Heart right ventricle (tissue), 16 donors: ENCODE measurements around the gene UTS2B. TPM values are rescaled to one million over a fixed set of nuclear protein-coding genes. Genes with fewer than 3 reads are reported as not detected.

Source experiments
- ATAC-seq, 8 donors: fragments of 200-7000 bp; cut with Tn5 transposase; one replicate each; pipeline ENCODE4 v1.9.1; 2020; ENCODE audit warnings: mild to moderate bottlenecking in 8 of 8, moderate library complexity in 8 of 8, moderate number of reproducible peaks in 1 of 8
- DNase-seq, 2 donors: peaks; one replicate each; pipeline ENCODE4 v3.0.0-alpha.2; 2020
- H3K27ac ChIP-seq, 10 donors: fragments of 200-600 bp; sonication (generic) in 2 of 10; one replicate each; pipeline versions ENCODE4 v1.5.0 to v1.8.0; 2020 to 2022; ENCODE audit warnings: mild to moderate bottlenecking in 3 of 10
- H3K27me3 ChIP-seq, 7 donors: fragments of 200-600 bp; one replicate each; pipeline ENCODE4 v1.8.0; 2021 to 2022; ENCODE audit warnings: mild to moderate bottlenecking in 2 of 7
- H3K36me3 ChIP-seq, 9 donors: fragments of 200-600 bp; sonication (generic) in 1 of 9; one replicate each; pipeline versions ENCODE4 v1.5.0 to v1.8.0; 2020 to 2022; ENCODE audit warnings: mild to moderate bottlenecking in 2 of 9
- H3K4me1 ChIP-seq, 9 donors: fragments of 200-600 bp; sonication (generic) in 1 of 9; one replicate each; pipeline versions ENCODE4 v1.5.0 to v1.8.0; 2020 to 2022; ENCODE audit warnings: mild to moderate bottlenecking in 4 of 9
- H3K4me3 ChIP-seq, 10 donors: fragments of 200-600 bp; sonication (generic) in 2 of 10; one replicate each; pipeline versions ENCODE4 v1.5.0 to v1.8.0; 2020 to 2022; ENCODE audit warnings: mild to moderate bottlenecking in 7 of 10, moderate library complexity in 2 of 10
- H3K9me3 ChIP-seq, 11 donors: fragments of 200-600 bp in 10 of 11; sonication (generic) in 2 of 11; one replicate each; pipeline versions ENCODE4 v1.5.0 to v1.8.0; 2013 to 2022; ENCODE audit warnings: mild to moderate bottlenecking in 2 of 11, control low read depth in 1 of 11, moderate library complexity in 1 of 11
- WGBS, 2 donors: extraction: QIAGEN DNeasy Blood & Tissue Kit; methylation state at CpG; one replicate each; pipeline ENCODE4 v1.1.7; 2013; ENCODE audit warnings: inconsistent platforms in 1 of 2; 5-methylcytosine and 5-hydroxymethylcytosine counted together
- intact Hi-C, 10 donors: fragments of 100-400 bp; cut with DNase I; formaldehyde crosslinking; loops; one replicate each; pipeline versions ENCODE4 v1.11.1 to v1.14.2; 2022
- polyA plus RNA-seq, 2 donors: library from polyadenylated mRNA; stranded (reverse); fragments of 200-250 nt; gene quantifications; one replicate each; pipeline ENCODE4 v1.2.3, GENCODE V29; 2013
- total RNA-seq, 10 donors: library from RNA; stranded (reverse); fragmentation: NEBNext Ultra II Directional in 3 of 10; extraction: Animal tissue kit (Norgen Biotek cat#: 25700) in 3 of 10; gene quantifications; one replicate each; pipeline versions ENCODE4 v1.2.1 to v1.2.4, GENCODE V29; 2021 to 2023
- TF ChIP-seq, protein P1 (sequence below), 9 donors: fragments of 200-600 bp; sonication (generic) in 2 of 9; IDR thresholded peaks; one replicate each; pipeline versions ENCODE4 v1.5.0 to v1.8.0; 2021 to 2022; ENCODE audit warnings: antibody characterized with exemption in 9 of 9, mild to moderate bottlenecking in 5 of 9, moderate library complexity in 1 of 9
- donor health status: Arrhythmogenic right ventricular cardiomyopathy.
- donor health status: ischemic (EF 13 %, LVEDD 7.1; RV severe dilation, severe dysfunction).
- donor health status: healthy with polysubstance abuse.
- donor health status: DM: no; HTN: yes; CAD: no.
- donor health status: DM: no; HTN: no; CAD: no.
- donor health status: ischemic (EF 25% LVEDD 6.9; RV normal size, moderate dysfunction).
- donor health status: ischemic (EF 25% LVEDD 5.7; RV mildly dilated, moderate dysfunction).
- donor health status: healthy.
- donor health status: DM: yes; HTN: yes; CAD: no.
- donor health status: Ischemic cardiomyopathy.
- donor health status: ischemic (EF 35%, LVEDD 5.7; RV mildly dilated, moderate dysfunction).
- donor health status: nonischemic (EF 11% LVEDD 7.7; RV severe dilation, severe dysfunction).
- donor health status: DM: yes; HTN: yes; CAD: no.
- donor health status: PGD.
- donor health status: ischemic (EF 29% LVEDD 5.4; RV normal size, mild dysfunction).
- donor health status: nonischemic (EF 23%, LVEDD 6.1; RV moderate dilation, normal function).

The UTS2B gene
- total and polyA plus RNA-seq, 12 donors, result 0.10 to 0.53 (median 0.25) TPM; not detected in 5

DNA sequence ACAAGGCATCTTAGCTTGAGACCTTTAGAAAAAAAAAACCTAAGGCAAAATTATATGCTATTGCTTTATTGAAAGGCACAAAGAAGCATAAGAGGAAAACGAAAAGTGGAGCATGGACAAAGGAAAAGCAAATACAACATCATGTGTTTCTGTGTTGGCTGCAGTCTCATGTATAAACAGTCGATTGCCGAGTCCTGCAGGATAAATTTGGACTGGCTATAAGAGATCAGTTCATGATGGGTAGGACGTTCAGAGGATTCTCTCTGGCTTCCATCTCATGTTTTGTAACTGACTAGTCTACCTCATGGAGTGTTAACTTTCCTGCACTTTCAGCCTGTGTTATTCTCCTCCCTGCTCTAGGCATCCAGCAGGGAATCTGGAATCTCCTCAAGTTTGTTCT, 23.0 kb downstream of the UTS2B start:
- TF ChIP-seq, protein P1, sequence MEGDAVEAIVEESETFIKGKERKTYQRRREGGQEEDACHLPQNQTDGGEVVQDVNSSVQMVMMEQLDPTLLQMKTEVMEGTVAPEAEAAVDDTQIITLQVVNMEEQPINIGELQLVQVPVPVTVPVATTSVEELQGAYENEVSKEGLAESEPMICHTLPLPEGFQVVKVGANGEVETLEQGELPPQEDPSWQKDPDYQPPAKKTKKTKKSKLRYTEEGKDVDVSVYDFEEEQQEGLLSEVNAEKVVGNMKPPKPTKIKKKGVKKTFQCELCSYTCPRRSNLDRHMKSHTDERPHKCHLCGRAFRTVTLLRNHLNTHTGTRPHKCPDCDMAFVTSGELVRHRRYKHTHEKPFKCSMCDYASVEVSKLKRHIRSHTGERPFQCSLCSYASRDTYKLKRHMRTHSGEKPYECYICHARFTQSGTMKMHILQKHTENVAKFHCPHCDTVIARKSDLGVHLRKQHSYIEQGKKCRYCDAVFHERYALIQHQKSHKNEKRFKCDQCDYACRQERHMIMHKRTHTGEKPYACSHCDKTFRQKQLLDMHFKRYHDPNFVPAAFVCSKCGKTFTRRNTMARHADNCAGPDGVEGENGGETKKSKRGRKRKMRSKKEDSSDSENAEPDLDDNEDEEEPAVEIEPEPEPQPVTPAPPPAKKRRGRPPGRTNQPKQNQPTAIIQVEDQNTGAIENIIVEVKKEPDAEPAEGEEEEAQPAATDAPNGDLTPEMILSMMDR (IDR thresholded peaks at IDR 0.05), result no peak
- Histone ChIP-seq H3K4me3 (no peak overlapping the region), H3K4me1 (no peaks in the 10 kb centered on the region), H3K27ac (no peak overlapping the region), H3K36me3 (no peaks in the 10 kb centered on the region), H3K27me3 (no peaks in the 10 kb centered on the region), H3K9me3 (no peaks in the 10 kb centered on the region)
- DNase-seq (no peak), ATAC-seq (no peak)
- WGBS, 2 donors, result 80 to 88% methylated on average over 4 of the region's 4 CpGs
- intact Hi-C loops, result no loop called here

DNA sequence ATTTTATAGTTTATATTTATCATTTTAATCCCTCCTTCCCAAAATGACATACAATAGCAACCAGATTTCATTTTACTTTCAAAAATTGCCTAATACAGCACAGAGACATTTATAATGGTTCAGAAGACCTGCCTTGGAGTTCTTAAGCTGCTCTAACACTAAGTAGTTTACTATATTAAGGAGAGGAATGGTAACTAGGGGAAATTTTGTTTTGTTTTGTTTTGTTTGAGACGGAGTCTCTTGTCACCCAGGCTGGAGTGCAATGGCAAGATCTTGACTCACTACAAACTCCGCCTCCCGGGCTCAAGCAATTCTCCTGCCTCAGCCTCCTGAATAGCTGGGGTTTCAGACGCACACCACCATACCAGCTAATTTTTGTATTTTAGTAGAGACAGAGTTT, 23.9 kb downstream of the UTS2B start:
- intact Hi-C loops, result no loop called here
- H3K27me3 ChIP-seq, result no peaks in the 10 kb centered on the region
- H3K9me3 ChIP-seq, result no peaks in the 10 kb centered on the region
- TF ChIP-seq, protein P1 (IDR thresholded peaks at IDR 0.05), result no peak
- no peak overlapping the region for H3K4me3 ChIP-seq
- H3K36me3 ChIP-seq, result no peaks in the 10 kb centered on the region
- H3K27ac ChIP-seq, result no peak overlapping the region
- no peak for DNase-seq
- WGBS, 2 donors, result 88 to 92% methylated on average over 4 of the region's 4 CpGs
- no peak for ATAC-seq
- H3K4me1 ChIP-seq, result no peaks in the 10 kb centered on the region

DNA sequence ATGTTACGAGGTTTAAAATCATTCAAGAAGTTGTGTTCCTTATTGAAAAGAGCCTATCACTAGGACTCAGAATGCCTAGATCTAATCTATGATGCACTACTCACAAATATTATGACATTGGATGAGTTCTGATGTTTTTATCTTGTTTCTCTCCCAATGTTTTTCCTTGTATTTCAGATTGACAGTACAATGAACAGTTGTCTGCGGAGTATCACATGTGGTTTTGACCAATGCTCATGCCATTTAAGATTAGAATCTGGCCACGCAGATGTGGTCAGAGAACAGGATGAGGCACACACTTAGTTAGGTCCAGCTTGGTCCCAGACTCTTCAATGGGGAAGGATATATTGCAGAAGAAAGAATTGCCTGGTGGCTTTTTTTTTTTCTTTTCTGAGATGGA, 26.7 kb downstream of the UTS2B start:
- Histone ChIP-seq H3K9me3 (no peaks in the 10 kb centered on the region), H3K4me1 (no peaks in the 10 kb centered on the region), H3K36me3 (no peaks in the 10 kb centered on the region), H3K27me3 (no peaks in the 10 kb centered on the region), H3K27ac (no peak overlapping the region), H3K4me3 (no peak overlapping the region)
- no peak for DNase-seq
- TF ChIP-seq, protein P1 (IDR thresholded peaks at IDR 0.05), result no peak
- ATAC-seq, result no peak
- intact Hi-C loops, result no loop called here
- WGBS, 2 donors, result 73 to 78% methylated on average over 3 of the region's 3 CpGs

DNA sequence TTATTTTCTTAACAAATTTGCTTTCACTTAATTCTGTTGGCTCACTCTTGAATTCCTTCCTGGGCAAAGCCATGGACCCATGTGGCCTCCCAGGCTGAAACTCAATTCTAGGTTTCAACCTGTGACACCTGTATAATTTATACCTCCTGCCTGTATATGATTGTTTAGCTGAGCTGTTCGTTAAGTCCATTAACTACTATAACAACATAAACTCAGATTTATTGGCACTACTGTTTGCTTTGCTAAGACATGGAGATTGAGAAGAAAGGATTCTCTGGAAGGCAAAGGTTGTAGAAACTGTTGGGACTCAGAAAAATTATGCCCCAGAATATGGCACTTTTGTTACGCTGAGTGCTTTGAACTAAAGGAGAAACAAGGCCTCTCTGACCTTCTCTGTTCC, 27.9 kb downstream of the UTS2B start:
- Histone ChIP-seq H3K36me3 (no peaks in the 10 kb centered on the region), H3K27ac (no peak overlapping the region), H3K4me1 (no peaks in the 10 kb centered on the region), H3K4me3 (no peak overlapping the region), H3K27me3 (no peaks in the 10 kb centered on the region), H3K9me3 (no peaks in the 10 kb centered on the region)
- DNase-seq, result no peak
- TF ChIP-seq, protein P1 (IDR thresholded peaks at IDR 0.05), result no peak
- 97% methylated on average over 2 of the region's 2 CpGs for WGBS, 2 donors
- intact Hi-C loops, result no loop called here
- no peak for ATAC-seq
